ENCODE data around the gene CRLF2. TPM values are rescaled to one million over a fixed set of nuclear protein-coding genes. Genes with fewer than 3 reads are reported as not detected.
A peak's percentile ranks its signal among the peaks of the same experiment; 100 is the strongest.

The CRLF2 gene
- total RNA-seq, 6 experiments from 2014 or later = 0.15 to 0.16 TPM; not detected in 4

DNA sequence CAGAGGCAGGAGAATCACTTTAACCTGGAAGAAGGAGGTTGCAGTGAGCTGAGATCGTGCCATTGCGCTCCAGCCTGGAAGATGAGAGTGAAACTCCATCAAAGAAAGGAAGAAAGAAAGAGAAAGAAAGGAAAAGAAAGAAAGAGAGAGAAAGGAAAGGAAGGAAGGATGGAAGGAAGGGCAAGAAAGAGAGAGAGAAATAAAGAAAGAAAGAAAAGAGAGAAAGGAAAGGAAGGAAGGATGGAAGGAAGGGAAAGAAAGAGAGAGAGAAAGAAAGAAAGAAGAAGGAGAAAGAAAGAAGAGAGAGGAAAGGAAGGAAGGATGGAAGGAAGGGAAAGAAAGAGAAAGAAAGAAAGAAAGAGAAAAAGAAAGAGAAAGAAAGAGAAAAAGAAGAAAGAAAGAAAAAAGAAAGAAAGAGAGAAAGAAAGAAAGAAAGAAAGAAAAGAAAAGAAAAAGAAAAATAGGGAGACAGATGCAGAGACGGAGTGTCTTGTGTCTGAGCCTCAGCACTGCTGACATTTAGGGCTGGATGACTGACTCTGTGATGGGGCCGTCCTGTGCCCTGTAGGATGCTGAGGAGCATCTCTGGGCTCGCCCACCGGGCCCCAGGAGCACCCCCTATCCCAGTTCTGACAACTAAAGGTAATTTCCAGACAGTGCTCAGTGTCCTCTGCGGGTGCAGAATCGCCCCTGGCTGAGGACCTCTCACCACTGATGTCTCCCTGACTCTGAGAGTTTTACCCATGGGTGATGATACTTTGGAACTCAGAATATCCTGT, 61.7 kb downstream of the CRLF2 start:
- H3K4me3 Mint-ChIP-seq = peak overlapping the region; percentile 7; the same call in 1 of the 2 replicates
- no peak for DNase-seq
- H3K27me3 Mint-ChIP-seq (ENCODE audit: insufficient read depth) = peaks cover 7% of the 10 kb centered on the region
- no peak for TF ChIP-seq CTCF (IDR thresholded peaks at IDR 0.05)
- no peaks in the 10 kb centered on the region for H3K9me3 Mint-ChIP-seq
- H3K36me3 Mint-ChIP-seq (ENCODE audit: low read depth) = no peaks in the 10 kb centered on the region
- no peak overlapping the region for H3K27ac Mint-ChIP-seq
- peaks cover 14% of the 10 kb centered on the region for H3K4me1 Mint-ChIP-seq (ENCODE audit: low read depth)

GRCh38 chrX:1147611-1148515, 64.6 kb downstream of the CRLF2 start:
- no peak overlapping the region for H3K27ac Mint-ChIP-seq
- no peaks in the 10 kb centered on the region for H3K36me3 Mint-ChIP-seq (ENCODE audit: low read depth)
- TF ChIP-seq CTCF (IDR thresholded peaks at IDR 0.05) = no peak

DNA sequence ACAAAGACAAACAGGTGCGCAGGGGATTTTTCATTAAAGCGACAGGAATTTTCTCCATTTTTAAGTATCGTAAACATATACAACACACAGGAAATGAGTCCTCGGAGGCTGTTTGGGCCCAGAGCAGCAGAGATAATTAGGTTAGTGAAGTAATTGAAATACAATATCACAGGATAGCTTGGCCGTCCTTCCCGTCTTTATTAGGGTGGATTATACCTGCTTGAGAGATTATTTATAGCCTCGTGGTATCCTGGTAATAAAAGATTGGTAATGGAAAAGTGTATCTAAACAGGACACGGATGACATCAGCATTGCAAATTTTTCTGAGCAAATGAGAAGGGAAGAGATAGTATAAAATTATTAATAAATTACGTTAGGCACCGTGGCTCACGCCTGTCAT, 68.2 kb downstream of the CRLF2 start:
- TF ChIP-seq CTCF (IDR thresholded peaks at IDR 0.05) = no peak
- H3K4me1 Mint-ChIP-seq (ENCODE audit: low read depth) = no peaks in the 10 kb centered on the region
- no peaks in the 10 kb centered on the region for H3K9me3 Mint-ChIP-seq
- H3K36me3 Mint-ChIP-seq (ENCODE audit: low read depth) = no peaks in the 10 kb centered on the region
- no peak for DNase-seq
- H3K27ac Mint-ChIP-seq = no peak overlapping the region
- no peak overlapping the region for H3K4me3 Mint-ChIP-seq
- H3K27me3 Mint-ChIP-seq (ENCODE audit: insufficient read depth) = peaks cover 4% of the 10 kb centered on the region; the same call in 1 of the 2 replicates

More at GRCh38 chrX:1147611-1148515, 64.6 kb downstream of the CRLF2 start:
- H3K9me3 Mint-ChIP-seq = no peaks in the 10 kb centered on the region
- peaks cover 8% of the 10 kb centered on the region for H3K4me1 Mint-ChIP-seq (ENCODE audit: low read depth)
- DNase-seq = no peak
- H3K27me3 Mint-ChIP-seq (ENCODE audit: insufficient read depth) = peaks cover 7% of the 10 kb centered on the region
- H3K4me3 Mint-ChIP-seq = no peak overlapping the region

Other genes with a start within 250 kb of the CRLF2 start
- gene CSF2RA, start 56.2 kb upstream of the CRLF2 start, total RNA-seq (2021; fragmentation: NEBNext Ultra II Directional; extraction: Animal tissue kit (Norgen Biotek cat#: 25700)) = under 1 TPM; 0.18 to 0.59 (median 0.42) TPM
- gene IL3RA, start 124.1 kb upstream of the CRLF2 start, total RNA-seq (2021; fragmentation: NEBNext Ultra II Directional; extraction: Animal tissue kit (Norgen Biotek cat#: 25700)) = under 1 TPM in 2 of 6 experiments, not detected in 4; 0.09 to 0.13 TPM
- 100 to 1,000 TPM; 295 to 345 (median 320) TPM for gene SLC25A6, start 179.5 kb upstream of the CRLF2 start, total RNA-seq (2021; fragmentation: NEBNext Ultra II Directional; extraction: Animal tissue kit (Norgen Biotek cat#: 25700))
- gene ASMTL, start 240.3 kb upstream of the CRLF2 start, total RNA-seq (2021; fragmentation: NEBNext Ultra II Directional; extraction: Animal tissue kit (Norgen Biotek cat#: 25700)) = 10 to 100 TPM; 26.8 to 35.1 (median 32.8) TPM

Data from HFFc6 (cell line).